DOHH2 (cell line): Measurements from ENCODE around the gene SUPT6H.
A peak's percentile ranks its signal among the peaks of the same experiment; 100 is the strongest.

Experiments
- EZH2phosphoT487 ChIP-seq: fragments of 200-600 bp; sonication (generic); IDR thresholded peaks from 2 replicates; pipeline ENCODE4 v1.6.1; 2017; ENCODE audit warnings: borderline replicate concordance, mild to moderate bottlenecking, antibody characterized with exemption, low read length, moderate library complexity, mixed read lengths
- TF ChIP-seq, protein P1 (sequence below): fragments of 200-600 bp; sonication (generic); IDR thresholded peaks from one replicate; pipeline ENCODE4 v1.5.1; 2014; ENCODE audit warnings: antibody characterized with exemption, mild to moderate bottlenecking, low read depth, low read length; ENCODE audit not compliant: poor library complexity, severe bottlenecking

GRCh38 chr17:28643983-28644786 lies 17.8 kb upstream of the SUPT6H start:
- TF ChIP-seq, protein P1, sequence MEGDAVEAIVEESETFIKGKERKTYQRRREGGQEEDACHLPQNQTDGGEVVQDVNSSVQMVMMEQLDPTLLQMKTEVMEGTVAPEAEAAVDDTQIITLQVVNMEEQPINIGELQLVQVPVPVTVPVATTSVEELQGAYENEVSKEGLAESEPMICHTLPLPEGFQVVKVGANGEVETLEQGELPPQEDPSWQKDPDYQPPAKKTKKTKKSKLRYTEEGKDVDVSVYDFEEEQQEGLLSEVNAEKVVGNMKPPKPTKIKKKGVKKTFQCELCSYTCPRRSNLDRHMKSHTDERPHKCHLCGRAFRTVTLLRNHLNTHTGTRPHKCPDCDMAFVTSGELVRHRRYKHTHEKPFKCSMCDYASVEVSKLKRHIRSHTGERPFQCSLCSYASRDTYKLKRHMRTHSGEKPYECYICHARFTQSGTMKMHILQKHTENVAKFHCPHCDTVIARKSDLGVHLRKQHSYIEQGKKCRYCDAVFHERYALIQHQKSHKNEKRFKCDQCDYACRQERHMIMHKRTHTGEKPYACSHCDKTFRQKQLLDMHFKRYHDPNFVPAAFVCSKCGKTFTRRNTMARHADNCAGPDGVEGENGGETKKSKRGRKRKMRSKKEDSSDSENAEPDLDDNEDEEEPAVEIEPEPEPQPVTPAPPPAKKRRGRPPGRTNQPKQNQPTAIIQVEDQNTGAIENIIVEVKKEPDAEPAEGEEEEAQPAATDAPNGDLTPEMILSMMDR, result peak; percentile 59
- no peak for TF ChIP-seq EZH2phosphoT487
